Activated CD4-positive, alpha-beta T cell treated with anti-CD3 and anti-CD28 coated beads for 48 hours (primary cell): ENCODE results near the gene CREB5.
"Not testable (repeated sequence)": the region's sequence is repeated elsewhere in the genome, so short reads cannot be mapped to it uniquely, and the experiment has no call there.

ENCODE experiments used
- DNase-seq: peaks from one replicate; pipeline ENCODE4 v3.0.0-alpha.2; 2020

CREB5 gene

GRCh38 chr7:28551766-28552165 is 139.4 kb downstream of the CREB5 start:
- DNase-seq, result not testable (repeated sequence)

DNA sequence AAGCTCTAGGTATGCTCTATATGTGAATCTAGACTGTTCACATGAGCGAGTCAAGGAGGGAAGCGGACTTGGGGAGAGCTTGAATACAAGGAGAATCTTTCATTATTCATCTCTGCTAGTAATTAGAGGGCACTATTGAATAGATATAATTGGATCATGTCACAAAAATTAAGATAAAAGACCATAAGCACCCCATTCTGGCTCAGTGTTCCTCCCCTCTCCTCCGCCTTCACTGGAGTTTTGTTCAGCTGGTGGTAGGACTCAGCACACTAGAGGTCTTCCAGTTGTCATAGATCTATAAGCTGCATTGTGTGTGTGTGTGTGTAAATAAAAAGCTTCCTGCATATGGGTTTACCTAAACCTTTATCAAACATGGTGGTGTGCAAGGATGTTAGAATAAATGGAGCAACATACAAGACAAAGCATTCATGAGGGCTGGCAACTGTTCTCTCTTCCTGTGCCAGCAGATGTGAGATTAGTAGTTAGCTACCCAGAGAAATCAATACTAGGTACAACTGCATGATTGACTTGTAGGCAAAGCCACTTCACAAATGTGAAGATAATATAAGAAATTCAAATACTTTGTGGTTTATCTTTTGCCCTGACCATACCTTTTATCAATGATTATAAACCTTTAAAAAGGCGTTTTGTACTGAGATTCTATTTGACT is 142.6 kb downstream of the CREB5 start:
- no peak for DNase-seq

GRCh38 chr7:28556025-28556424 is 143.7 kb downstream of the CREB5 start:
- DNase-seq, result no peak

DNA sequence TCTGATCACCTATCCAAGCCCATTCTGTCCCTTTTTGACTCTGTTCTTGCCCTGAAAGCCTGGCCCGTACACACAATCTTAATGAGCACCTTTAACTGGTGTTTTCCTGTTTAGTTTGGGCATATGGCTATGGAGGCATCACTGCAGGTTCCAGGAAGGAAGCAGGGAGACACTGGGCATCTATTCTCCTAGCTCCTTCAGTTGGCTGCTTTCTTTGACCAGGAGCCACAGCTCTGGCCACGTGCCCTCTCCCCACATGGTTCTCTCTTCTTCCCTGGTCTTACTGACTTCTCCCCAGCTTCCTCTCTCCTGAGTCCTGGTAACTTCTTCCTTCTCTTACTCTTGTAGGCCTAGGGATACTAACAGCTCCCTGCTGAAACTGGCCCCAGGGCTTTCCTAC is 144.4 kb downstream of the CREB5 start:
- DNase-seq, result no peak

GRCh38 chr7:28558236-28558635 is 145.9 kb downstream of the CREB5 start:
- DNase-seq, result no peak

DNA sequence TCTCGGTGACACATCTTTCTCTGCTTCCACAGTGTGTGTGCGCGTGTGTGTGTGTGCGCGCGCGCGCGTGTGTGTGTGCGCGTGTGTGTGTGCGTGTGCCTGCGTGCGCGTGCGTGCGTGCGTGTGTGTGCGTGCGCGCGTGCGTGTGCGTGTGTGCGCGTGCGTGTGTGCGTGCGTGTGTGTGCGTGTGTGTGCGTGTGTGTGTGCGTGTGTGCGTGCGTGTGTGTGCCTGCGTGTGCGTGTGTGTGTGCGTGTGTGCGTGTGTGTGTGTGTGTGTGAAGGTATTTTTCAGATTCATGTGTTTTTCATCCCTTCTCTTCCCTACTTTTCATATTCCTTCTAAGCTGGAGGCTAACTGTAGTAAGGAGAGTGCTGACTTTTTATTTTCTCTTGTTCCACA is 148.4 kb downstream of the CREB5 start:
- no peak for DNase-seq

GRCh38 chr7:28564033-28564432 is 151.7 kb downstream of the CREB5 start:
- no peak for DNase-seq

- no peak for DNase-seq
These were observed 152.5 kb downstream of the CREB5 start for GRCh38 chr7:28564755-28565374.

DNA sequence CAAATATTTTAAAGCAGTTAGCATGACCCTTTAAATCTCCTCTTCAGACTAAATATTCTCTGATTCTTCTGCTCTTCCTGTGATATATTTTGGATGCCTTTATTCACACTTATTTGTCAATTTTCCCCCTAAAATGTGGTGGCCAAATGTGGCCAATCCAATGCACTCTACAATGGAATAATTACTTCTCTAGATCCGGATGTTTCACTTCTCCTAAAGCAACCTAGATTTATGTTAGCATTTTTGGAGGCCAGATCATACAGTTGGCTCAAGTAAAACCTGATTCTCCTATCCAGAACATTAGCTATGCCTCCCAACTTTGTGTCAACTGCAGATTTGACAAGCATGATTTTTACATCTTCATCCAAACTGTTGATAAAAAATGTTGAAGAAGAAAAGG is 153.7 kb downstream of the CREB5 start:
- no peak for DNase-seq

DNA sequence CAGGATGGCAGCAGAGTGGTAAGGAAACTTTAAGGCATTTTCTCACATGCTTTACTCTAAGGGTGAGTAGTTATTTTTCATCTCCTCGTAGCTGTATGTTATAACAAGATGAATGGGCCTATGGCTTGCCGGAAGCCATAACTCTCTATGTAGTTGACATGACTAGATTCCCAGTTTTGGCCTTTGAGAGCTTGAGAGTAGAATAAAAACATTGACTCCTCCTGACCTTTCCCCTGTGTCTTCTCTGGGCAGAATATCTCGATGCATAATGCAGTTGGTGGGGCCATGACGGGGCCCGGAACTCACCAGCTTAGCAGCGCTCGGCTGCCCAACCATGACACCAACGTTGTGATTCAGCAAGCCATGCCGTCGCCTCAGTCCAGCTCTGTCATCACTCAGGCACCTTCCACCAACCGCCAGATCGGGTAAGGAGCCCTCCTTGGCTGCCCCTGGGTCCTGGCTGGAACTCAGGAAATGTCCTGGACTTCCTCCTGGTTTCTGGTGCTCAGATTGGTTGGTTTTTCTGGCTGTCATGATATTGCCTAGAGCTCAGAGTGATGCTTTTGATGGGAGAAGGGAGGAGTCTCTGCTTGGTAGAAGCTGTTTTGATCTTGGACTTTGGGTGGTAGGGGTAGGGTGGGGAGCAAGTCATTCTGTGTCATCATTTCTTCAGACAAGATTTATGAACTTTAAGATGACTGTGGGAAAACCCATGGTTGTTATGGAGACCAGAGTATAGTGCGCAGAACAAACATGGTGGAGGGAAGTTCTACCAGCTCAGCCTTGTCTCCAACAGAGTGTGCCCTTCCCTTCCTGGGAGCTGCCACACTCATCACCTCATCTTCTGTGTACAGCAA is 158.0 kb downstream of the CREB5 start:
- DNase-seq, result no peak

DNA sequence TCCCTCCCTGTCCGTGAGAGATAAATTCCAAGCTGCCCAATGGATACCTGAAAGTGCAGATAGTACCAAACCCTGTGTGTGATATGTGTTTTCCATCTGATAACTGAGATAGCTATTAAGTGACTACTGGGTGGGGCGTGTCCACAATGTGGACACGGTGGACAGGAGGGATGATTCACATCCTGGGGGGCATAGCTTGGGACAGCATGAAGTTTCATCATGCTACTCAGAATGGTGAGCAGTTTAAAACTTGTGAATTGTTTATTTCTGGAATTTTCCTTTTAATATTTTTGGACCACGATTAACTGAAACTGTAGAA is 158.6 kb downstream of the CREB5 start:
- no peak for DNase-seq

DNA sequence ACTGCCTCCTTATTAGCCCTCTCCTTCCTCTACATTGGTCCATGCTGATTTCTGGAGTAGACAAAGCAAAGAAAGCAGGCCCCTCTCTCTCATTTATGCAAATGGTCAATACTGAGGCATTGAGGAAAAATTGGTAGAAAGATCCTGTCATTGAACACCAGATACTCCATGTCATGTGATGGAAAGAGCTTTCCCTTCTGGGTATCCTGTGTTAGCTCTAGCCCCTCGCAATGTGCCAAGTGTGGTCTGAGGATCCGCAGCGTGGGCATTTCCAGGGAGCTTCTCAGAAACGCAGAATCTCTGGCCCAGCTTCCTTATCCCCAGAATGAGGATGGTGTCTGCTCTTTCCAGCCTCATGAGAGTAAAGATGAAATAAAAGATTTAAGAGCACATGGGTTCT is 159.1 kb downstream of the CREB5 start:
- no peak for DNase-seq

GRCh38 chr7:28572321-28573058 is 160.2 kb downstream of the CREB5 start:
- no peak for DNase-seq

- no peak for DNase-seq
These were observed 160.8 kb downstream of the CREB5 start for GRCh38 chr7:28573059-28573553.

GRCh38 chr7:28573651-28574301 is 161.5 kb downstream of the CREB5 start:
- DNase-seq, result no peak

- DNase-seq, result no peak
These were observed 162.9 kb downstream of the CREB5 start for GRCh38 chr7:28575241-28575643.

DNA sequence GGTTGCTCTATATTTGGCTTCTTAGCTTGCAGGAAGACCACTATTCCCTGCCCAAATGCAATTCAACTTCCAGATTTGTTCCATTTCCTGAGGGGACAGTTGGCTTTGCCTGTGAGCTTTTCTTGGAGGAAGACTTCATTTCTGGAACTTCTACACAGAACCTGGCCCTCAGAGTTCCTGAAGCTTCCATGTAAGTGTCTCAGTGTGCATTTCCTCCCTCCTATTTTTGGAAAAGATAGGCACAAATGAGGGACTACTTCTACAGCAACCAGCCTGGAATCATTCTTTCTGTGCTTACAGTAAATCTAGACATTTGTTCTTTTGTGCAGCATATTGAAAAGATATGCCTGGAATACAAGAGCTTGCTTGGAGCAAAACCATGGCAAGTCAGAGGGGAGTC is 164.3 kb downstream of the CREB5 start:
- no peak for DNase-seq

- no peak for DNase-seq
These were observed 167.3 kb downstream of the CREB5 start for GRCh38 chr7:28579571-28579970.

DNA sequence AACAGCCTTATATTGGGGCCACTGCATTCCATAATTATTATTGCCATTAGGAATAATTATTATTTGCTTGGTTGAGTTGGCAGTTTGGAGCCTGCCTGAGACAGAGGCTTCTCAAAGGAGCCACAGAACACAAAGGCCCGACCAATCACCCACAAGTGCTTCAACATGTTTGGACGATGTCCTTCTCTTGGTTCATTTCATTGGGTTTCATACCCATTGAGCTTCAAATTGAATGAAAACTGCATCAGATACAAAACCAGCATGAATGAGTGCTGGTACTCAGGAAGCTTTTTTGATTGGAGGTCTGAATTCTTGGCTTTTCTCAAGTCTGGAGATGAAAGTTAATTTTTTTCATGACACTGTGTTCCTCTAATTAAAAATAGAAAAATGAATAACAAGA is 168.3 kb downstream of the CREB5 start:
- DNase-seq, result no peak

- DNase-seq, result no peak
These were observed 169.0 kb downstream of the CREB5 start for GRCh38 chr7:28581351-28581750.

GRCh38 chr7:28582226-28582625 is 169.9 kb downstream of the CREB5 start:
- DNase-seq, result no peak

- no peak for DNase-seq
These were observed 171.9 kb downstream of the CREB5 start for GRCh38 chr7:28584235-28584634.

- no peak for DNase-seq
These were observed 174.4 kb downstream of the CREB5 start for GRCh38 chr7:28586736-28587135.
